Left kidney (tissue), 2 donors: ENCODE results near the gene RANBP10. TPM values are rescaled to one million over a fixed set of nuclear protein-coding genes. Genes with fewer than 3 reads are reported as not detected.

Experiments
- DNase-seq: peaks from one replicate; pipeline ENCODE4 v3.0.0-alpha.2; 2013
- polyA plus RNA-seq: library from polyadenylated mRNA; unstranded; fragments of 120-200 nt; gene quantifications from one replicate; pipeline ENCODE4 v1.2.1, GENCODE V29; 2013; ENCODE audit not compliant: insufficient read length

The RANBP10 gene
- polyA plus RNA-seq, 1 donor: 29.3 TPM

- DNase-seq: no peak
These were observed 65.2 kb downstream of the RANBP10 start for GRCh38 chr16:67741118-67741517.

DNA sequence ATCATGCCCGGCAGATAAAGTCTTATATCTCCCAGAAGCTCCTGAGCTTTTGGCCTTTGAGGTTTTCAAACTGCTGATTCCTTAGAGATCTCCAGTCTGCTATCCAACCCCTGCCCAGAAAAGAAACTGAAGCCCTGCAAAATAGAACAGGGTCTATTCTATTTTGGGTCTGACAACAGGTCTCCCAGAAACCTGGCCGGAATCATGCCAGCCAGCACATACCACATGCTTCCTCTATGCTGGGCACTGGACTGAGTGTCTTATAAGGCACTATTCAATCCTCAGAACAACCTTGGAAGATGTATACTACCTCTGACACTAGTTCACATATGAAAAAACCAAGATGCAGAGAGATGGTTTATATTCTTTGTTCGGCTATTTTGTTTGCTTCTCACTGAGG, 66.0 kb downstream of the RANBP10 start:
- no peak for DNase-seq

DNA sequence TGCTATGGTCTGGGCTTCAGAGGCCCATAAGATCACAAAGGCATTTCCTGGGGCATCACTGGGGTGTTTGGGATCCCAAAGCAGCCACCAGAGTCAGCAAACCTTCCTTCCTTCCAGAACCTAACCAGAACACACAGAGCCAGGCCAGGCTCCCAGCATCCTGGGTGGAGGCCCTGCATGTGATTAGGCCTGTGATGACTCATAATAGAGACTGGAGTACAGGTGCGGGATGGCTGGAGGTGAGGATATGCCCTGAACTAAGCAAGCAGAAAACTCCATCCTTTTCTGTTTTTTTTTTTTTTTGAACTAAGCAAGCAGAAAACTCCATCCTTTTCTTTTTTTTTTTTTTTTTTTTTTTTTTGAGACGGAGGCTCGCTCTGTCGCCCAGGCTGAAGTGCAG, 69.5 kb downstream of the RANBP10 start:
- no peak for DNase-seq

DNA sequence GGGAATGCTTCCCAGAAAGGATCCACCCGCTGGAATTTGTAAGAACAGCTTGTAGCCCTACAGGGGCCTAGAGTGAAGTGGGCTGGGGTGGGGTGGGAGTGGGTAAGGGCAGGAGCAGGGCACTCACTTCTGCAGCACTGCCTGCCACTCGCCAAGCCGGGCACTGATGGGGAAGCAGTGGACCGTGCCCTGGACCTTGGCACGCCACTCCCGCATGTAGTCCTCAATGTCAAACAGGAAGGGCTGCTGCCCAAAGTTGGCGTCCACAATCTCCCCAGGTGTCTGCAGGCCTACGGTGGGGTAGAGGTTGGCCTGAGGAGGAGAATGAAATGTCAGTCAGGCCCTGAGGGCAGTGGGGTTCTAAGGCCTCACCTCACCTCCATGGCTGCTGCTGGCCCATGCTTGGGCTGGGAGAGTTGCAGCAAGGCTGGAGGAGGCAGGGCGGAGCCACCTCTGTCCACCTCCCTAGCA, 71.6 kb downstream of the RANBP10 start:
- no peak for DNase-seq

GRCh38 chr16:67733734-67734470, 72.5 kb downstream of the RANBP10 start:
- DNase-seq: no peak

GRCh38 chr16:67731753-67732095, 74.6 kb downstream of the RANBP10 start:
- DNase-seq: no peak

- no peak for DNase-seq
These were observed 75.1 kb downstream of the RANBP10 start for GRCh38 chr16:67731071-67731752.

DNA sequence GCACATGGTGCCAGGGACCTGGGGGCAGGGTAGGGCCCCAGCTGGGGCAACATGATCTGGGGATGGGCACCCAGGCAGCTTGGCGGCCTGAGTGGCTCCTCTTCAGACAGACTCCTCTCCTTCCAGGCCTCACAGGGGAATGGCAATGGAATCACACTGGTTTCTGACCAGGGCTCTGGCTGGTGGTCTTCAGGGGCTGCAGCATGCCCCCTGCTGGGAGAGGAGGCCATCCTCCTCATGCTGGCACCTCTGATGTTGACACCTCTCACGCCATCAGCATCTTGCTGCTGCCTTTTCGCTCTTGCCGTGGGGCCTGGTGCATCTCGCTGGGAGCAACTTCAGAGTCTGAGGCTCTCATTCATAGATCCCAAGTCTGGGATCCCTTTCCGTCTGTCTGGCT, 76.0 kb downstream of the RANBP10 start:
- no peak for DNase-seq

GRCh38 chr16:67729636-67730248, 76.6 kb downstream of the RANBP10 start:
- DNase-seq: no peak

DNA sequence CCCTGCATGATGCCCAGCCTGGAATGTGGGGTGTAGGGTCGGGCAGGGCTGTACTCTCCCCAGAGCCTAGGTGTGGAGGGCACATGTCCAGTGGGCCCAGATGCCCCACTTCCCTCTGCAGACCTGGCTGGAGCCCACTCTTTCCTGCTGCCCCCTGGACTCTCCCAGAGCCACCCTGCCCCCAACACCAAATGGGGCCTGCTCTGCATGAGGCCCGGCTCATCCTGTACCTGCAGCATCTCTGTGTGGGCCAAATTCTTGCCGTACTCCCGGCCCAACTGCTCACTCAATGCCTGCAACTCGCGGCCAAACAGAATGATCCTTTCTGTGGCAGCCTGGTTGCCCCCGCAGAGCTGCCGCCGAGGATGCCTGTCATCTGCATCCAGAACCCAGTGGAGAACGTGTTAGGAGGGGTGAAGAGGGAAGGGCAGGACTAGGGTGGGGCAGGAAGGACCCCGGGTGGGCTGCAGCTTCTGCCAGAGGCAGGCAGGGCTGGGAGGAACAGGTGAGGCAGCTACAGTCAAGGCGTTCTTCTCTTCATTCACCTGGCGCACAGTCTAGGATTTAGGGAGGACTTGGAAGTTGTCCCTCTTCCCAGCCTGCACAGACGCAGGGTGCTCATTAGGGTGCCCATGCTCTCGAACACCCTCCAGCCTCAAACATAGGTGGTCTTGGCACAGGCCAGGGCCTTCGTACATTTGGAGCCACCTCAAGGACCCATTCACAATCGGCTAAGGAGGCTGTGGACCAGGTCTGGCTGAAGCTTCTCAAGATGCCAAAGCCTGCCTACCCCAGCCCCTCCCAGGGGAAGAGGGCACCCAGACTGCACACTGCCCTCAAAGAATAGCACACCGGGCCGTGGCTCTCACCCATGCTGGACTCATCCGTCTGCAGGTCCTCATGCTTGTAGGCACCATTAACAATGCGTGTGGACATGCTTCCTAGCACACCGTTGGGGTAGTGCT, 78.6 kb downstream of the RANBP10 start:
- DNase-seq: no peak

- no peak for DNase-seq
These were observed 80.0 kb downstream of the RANBP10 start for GRCh38 chr16:67726106-67727034.

DNA sequence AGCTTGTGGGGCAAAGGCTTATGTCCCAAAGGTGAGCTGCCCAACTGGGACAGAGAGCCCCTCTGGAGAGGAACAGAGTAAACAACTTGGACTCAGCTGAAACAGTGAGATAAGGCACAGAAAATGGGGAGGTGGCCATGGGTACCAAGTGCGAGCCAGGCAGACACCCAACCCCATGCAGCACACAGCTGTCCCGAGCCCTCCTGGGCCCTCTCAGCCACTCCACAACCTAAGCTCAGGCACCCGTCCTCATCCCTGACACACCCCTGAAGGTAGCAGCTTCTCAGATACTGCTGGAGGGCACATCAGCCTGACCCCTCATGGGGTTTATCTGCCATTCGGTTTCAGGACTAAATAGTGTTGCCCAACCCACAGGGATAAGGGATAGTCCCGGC, 82.5 kb downstream of the RANBP10 start:
- DNase-seq: no peak

DNA sequence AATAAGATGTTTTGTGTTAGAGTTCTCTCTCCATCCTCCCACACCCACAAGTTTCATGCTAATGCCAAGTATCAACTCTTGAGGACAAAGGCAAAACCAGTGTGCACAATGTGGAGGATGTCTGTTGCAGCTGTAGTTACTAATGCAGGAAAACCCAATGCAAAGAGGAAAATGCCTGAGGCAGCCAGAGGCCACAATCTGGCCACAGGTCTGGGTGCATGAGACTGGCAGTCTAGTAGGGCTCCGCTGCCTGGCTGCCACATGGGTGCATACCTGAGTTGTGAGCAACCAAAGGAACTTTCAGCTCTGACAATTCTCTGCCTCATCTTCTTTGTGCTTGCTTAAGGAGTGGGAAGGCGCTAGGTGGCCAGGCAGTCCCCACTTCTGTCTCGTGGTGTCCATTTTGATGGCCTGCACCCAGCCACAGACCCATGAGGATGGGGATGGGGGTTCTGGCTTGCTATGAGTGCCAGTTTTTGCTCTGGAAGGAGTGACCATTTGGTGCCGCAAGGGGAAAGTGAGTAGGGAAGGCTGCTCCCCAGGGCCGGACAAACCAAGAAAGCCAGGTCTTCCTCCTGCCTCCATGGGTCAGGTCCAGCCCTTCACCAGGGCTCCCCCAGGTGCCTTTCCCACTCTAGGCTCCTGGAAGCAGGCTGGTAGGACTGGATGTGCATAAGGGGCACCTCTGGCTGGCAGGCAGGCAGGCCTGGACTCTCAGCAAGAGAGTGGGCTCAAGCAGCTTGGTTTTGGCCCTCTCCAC, 83.0 kb downstream of the RANBP10 start:
- no peak for DNase-seq

- no peak for DNase-seq
These were observed 86.1 kb downstream of the RANBP10 start for GRCh38 chr16:67720236-67720635.

DNA sequence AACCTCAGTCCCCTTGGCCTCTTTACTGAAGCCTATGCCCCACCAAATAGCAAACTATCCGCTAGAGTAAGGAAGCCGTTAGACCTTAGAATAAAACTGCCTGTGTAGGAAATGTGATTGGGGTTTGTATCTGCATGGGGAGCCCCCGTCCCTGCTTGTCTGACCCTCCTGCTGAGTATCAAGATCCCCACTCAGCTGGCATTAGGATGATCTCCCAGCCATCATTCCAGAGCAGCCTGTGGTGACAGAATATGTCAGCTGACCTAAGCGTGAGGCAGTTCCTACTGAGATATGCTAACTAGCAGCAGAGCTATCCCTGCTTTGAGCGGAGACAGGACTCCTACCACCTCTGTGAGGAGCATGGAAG, 86.6 kb downstream of the RANBP10 start:
- no peak for DNase-seq

GRCh38 chr16:67719048-67719777, 87.1 kb downstream of the RANBP10 start, which contains the start of gene GFOD2:
TSS of gene GFOD2 (minus strand) at chr16:67719316. CDS start at chr16:67685715, 33,601 bp downstream.
- DNase-seq: peak; percentile 96

DNA sequence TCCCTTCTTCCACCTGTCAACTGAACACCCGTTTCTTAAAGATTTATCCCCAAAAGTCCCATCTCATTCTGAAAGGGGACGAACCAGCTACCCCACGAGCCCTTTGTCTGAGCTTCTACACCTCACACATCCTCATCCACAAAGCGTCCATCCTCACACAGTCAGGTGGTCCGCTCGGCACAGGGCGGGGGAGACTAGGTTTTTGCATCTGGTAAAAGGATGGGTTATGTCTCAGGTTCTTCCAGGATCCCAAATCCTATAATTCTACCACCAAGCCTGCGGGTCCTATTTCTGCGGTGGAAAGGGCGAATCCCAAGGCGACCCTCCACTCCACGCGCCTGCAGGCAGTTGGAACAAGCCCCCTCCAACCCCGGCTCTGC, 87.7 kb downstream of the RANBP10 start:
- peak; percentile 18 for DNase-seq

- DNase-seq: no peak
These were observed 90.3 kb downstream of the RANBP10 start for GRCh38 chr16:67716097-67716496.

DNA sequence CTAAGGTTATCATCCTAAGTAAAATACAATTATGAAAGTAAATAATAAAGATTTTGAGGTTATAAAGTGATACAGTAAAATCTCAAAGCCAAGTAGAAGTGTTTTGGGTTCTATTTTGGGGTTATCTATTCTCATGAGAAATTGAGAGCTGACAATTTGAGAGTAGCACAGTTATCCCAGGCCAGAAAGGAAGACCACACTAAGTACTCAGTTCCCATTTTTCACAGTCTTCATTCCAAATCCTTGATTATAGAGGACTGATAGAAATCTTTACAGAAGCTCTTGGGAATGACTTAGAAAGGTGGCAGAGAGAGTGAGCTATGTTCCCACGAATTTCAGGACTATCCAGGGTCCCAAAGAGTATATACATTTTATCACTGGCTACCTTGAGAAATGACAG, 91.8 kb downstream of the RANBP10 start:
- no peak for DNase-seq
